GM18505 (cell line): ENCODE results near the gene ITPA.
"Not testable (repeated sequence)": the region's sequence is repeated elsewhere in the genome, so short reads cannot be mapped to it uniquely, and the experiment has no call there.

Experiments used
- ATAC-seq: cut with Tn5 transposase; IDR thresholded peaks from one replicate; pipeline ENCODE4 v1.9.1; 2021; ENCODE audit not compliant: unreplicated experiment
- POLR2A ChIP-seq: IDR thresholded peaks from 4 replicates; pipeline ENCODE4 v1.6.1; 2011; ENCODE audit warnings: borderline replicate concordance; ENCODE audit not compliant: insufficient read depth, insufficient read length; ENCODE audit errors: extremely low read depth

The ITPA gene

DNA sequence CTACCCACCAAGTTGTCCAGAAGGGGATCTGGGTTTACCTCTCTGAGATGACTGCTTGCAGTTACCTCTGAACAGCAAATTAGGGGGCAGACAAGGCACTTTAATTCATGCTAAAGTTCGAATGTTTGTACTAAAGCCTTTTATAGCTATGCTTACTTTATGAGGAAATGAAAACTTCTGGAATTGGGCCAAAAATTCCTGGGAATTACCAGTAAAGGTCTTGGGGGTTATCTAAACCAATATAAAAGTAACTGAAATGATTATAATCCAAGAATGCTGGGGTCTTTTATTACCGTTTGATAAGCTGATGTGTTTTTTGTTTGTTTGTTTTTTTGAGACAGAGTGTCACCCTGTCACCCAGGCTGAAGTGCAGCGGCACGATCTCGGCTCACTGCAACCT is 28.0 kb upstream of the ITPA start:
- no peak for TF ChIP-seq POLR2A
- ATAC-seq: no peak

GRCh38 chr20:3182429-3182828 is 26.9 kb upstream of the ITPA start:
- ATAC-seq: not testable (repeated sequence)

GRCh38 chr20:3183896-3184612 is 25.2 kb upstream of the ITPA start:
- no peak for ATAC-seq
- TF ChIP-seq POLR2A: no peak

DNA sequence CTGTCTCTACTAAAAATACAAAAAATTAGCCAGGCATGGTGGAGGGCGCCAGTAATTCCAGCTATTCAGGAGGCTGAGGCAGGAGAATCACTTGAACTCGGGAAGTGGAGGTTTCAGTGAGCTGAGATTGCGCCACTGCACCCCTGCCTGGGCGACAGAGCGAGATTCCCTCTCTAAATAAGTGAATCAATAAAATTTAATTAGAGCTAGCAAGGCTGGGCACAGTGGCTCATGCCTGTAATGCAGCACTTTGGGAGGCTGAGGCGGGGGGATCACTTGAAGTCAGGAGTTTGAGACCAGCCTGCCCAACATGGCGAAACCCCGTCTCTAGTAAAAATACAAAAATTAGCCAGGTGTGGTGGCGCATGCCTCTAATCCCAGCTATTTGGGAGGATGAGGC is 21.4 kb upstream of the ITPA start:
- ATAC-seq: not testable (repeated sequence)

DNA sequence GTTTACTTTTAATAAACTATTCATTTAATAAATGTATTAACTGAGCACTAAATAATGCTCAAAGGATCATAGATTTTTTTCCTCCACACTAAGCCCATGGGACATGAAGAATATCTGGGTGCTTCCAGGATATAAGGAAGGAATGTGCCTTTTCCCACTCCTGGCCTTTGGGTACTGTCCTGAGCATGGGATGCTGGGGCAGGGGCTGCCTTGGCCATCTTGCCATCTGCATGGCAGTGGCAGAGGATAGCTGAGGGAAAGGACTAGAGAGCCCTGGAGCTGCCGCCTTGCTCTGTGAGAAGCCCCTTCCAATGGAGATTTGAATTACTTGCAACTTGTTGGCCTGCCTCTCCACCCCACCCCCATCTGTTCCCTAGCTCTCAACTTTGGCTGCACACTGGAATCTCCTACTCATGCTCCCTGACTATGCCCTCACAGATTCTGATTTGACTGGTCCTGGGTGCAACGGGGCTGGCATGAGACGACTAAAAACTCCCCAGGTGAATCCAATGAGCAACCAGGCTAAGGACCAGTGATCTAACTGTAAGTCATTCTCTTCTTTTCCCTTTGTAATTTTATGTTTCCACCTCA is 20.4 kb upstream of the ITPA start:
- no peak for TF ChIP-seq POLR2A
- no peak for ATAC-seq

- ATAC-seq: no peak
- TF ChIP-seq POLR2A: no peak
Observed at GRCh38 chr20:3189561-3190131, 19.7 kb upstream of the ITPA start.

GRCh38 chr20:3190681-3191111 is 18.6 kb upstream of the ITPA start:
- TF ChIP-seq POLR2A: no peak
- no peak for ATAC-seq

GRCh38 chr20:3192226-3193015 is 16.9 kb upstream of the ITPA start:
- no peak for TF ChIP-seq POLR2A
- no peak for ATAC-seq

GRCh38 chr20:3193806-3194616 is 15.3 kb upstream of the ITPA start:
- no peak for TF ChIP-seq POLR2A
- ATAC-seq: no peak

- no peak for ATAC-seq
- TF ChIP-seq POLR2A: no peak
Observed at GRCh38 chr20:3194617-3195280, 14.5 kb upstream of the ITPA start.

GRCh38 chr20:3195590-3196237 is 13.6 kb upstream of the ITPA start:
- no peak for ATAC-seq
- no peak for TF ChIP-seq POLR2A

GRCh38 chr20:3199206-3199605 is 10.1 kb upstream of the ITPA start:
- TF ChIP-seq POLR2A: no peak
- ATAC-seq: no peak
